Measurements from ENCODE around the gene OR14C36.

- TF ChIP-seq ZBTB1 (CRISPR knock-in tag; IDR thresholded peaks at IDR 0.05; ENCODE audit: borderline replicate concordance, low read depth) (no peak), ZNF253 (CRISPR knock-in tag; conservative IDR thresholded peaks at IDR 0.05) (no peak), DPF2 (IDR thresholded peaks at IDR 0.05) (no peak), NR3C1 (CRISPR knock-in tag; IDR thresholded peaks at IDR 0.05) (no peak), JUNB (CRISPR knock-in tag; conservative IDR thresholded peaks at IDR 0.05) (no peak), ZBTB2 (IDR thresholded peaks at IDR 0.05) (no peak), RAD21 (CRISPR knock-in tag; conservative IDR thresholded peaks at IDR 0.05 in 1 of 2, IDR thresholded peaks at IDR 0.05 in 1 of 2) (no peak), CTCF (IDR thresholded peaks at IDR 0.05 in 2 of 3, conservative IDR thresholded peaks at IDR 0.05 in 1 of 3; ENCODE audit: insufficient read depth in 2 of 3, low read depth in 1 of 3, low read length in 3 of 3) (no peak), TEAD1 (CRISPR knock-in tag; IDR thresholded peaks at IDR 0.05) (no peak), MECOM (CRISPR knock-in tag; IDR thresholded peaks at IDR 0.05) (no peak)
Measured at GRCh38 chr1:248373761-248374160, 25.2 kb downstream of the OR14C36 start.
